ENCODE data around the gene MAPKAPK3. TPM values are rescaled to one million over a fixed set of nuclear protein-coding genes. Genes with fewer than 3 reads are reported as not detected.
"Not testable (repeated sequence)": the region's sequence is repeated elsewhere in the genome, so short reads cannot be mapped to it uniquely, and the experiment has no call there.

The MAPKAPK3 gene
- total RNA-seq, 1 donor from 2014 or later: 2.9 TPM

- no peak for FAIRE-seq
These were observed 35.1 kb downstream of the MAPKAPK3 start for GRCh38 chr3:50651920-50652529.

DNA sequence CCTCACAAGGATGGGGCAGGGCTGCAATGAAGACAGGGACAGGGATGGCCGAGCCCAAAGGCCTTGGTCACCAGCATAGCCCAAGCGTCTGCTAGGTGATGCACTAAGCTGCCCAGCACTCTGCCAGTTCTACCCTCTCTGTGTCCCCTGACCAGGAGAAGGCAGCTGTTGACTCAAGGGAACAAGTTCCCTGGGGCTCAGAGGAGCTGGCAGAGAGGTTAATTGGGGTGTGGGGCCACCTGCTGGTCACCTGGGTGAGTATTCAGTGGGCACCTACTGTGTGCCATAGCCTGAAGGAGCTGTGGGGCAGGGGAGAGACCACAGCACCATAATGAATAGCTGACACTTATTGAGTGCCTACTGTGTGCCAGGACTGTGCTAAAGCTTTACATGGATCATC lies 35.8 kb downstream of the MAPKAPK3 start:
- DNase-seq (ENCODE audit: low spot score in 2 of 2) (no peak), FAIRE-seq (no peak)

More at GRCh38 chr3:50651920-50652529, 35.1 kb downstream of the MAPKAPK3 start:
- DNase-seq (ENCODE audit: low spot score in 2 of 2): peak in 1 of 2 donors; percentile 35

- DNase-seq (ENCODE audit: low spot score in 2 of 2) (no peak), FAIRE-seq (no peak)
These were observed 37.1 kb downstream of the MAPKAPK3 start for GRCh38 chr3:50653937-50654595.

GRCh38 chr3:50655009-50655830 lies 38.3 kb downstream of the MAPKAPK3 start:
- DNase-seq (ENCODE audit: low spot score in 2 of 2) (no peak), FAIRE-seq (no peak)

DNA sequence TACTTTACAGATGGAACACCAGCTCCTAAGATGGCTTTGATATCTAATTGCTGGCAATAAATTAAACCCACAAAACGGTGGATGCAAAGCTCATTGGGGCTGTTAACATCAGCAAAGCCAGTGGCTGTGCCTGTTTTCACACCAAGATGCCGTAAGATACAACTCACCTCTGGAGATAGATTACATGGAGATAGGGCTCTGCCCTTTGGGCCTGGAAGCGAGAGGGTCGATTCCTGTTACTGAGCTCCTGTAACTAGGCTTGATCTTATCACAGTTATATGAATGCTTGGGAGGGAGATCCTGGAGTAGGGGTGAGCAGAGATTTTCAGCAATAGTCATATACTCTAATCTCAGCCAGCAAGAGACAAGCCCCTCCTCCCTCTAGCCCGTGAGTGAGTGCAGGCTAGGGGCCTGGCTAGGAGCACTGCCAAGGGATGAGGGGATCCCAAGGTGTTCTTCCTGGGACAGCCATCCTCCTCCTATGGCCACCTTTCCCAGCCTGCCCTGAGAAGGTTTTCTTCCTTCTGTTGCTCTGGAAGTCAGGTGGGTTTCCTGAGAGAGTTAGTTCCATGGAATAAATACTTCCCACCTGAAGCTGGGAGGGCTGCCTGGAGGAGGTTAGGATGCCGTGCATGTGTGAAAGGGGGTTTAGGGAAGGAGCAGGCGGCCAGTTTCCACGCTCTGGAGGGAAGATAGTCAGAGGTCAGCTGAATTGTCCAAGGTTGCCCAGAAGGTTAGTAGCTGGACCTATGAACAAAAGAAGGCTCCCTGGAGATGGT lies 39.7 kb downstream of the MAPKAPK3 start:
- FAIRE-seq (no peak), DNase-seq (ENCODE audit: low spot score in 2 of 2) (no peak)

DNA sequence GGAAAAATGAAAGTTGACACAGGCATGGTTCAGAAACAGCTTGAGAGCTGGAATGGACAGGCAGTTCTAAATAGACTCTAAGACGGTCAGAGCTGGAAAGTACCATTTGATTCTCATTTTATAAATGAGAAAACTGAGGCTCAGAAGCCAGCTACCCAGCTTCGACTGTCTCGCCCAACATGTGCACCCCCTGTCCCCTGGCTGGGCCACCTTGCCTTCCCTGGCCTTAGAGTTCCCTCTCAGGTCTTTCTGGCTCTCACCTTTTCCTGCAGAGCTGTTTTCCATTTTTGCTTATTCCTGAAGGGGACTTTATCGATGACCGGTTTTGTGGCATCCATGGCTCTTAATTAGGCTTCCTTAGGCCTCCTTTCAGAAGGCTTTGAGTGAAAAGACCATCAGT lies 40.5 kb downstream of the MAPKAPK3 start:
- DNase-seq (ENCODE audit: low spot score in 2 of 2) (no peak), FAIRE-seq (no peak)

GRCh38 chr3:50657816-50658215 lies 40.9 kb downstream of the MAPKAPK3 start:
- DNase-seq (ENCODE audit: low spot score in 2 of 2): no peak
- no peak for FAIRE-seq

- DNase-seq (ENCODE audit: low spot score in 2 of 2) (no peak), FAIRE-seq (no peak)
These were observed 41.5 kb downstream of the MAPKAPK3 start for GRCh38 chr3:50658416-50658815.

GRCh38 chr3:50658831-50659230 lies 41.9 kb downstream of the MAPKAPK3 start:
- no peak for FAIRE-seq
- no peak for DNase-seq (ENCODE audit: low spot score in 2 of 2)

- FAIRE-seq: no peak
- DNase-seq (ENCODE audit: low spot score in 2 of 2): no peak
These were observed 43.4 kb downstream of the MAPKAPK3 start for GRCh38 chr3:50660386-50660785.

GRCh38 chr3:50661321-50661837 lies 44.4 kb downstream of the MAPKAPK3 start:
- DNase-seq (ENCODE audit: low spot score in 2 of 2): no peak
- no peak for FAIRE-seq

GRCh38 chr3:50662408-50662807 lies 45.5 kb downstream of the MAPKAPK3 start:
- DNase-seq (ENCODE audit: low spot score in 2 of 2): no peak
- no peak for FAIRE-seq

DNA sequence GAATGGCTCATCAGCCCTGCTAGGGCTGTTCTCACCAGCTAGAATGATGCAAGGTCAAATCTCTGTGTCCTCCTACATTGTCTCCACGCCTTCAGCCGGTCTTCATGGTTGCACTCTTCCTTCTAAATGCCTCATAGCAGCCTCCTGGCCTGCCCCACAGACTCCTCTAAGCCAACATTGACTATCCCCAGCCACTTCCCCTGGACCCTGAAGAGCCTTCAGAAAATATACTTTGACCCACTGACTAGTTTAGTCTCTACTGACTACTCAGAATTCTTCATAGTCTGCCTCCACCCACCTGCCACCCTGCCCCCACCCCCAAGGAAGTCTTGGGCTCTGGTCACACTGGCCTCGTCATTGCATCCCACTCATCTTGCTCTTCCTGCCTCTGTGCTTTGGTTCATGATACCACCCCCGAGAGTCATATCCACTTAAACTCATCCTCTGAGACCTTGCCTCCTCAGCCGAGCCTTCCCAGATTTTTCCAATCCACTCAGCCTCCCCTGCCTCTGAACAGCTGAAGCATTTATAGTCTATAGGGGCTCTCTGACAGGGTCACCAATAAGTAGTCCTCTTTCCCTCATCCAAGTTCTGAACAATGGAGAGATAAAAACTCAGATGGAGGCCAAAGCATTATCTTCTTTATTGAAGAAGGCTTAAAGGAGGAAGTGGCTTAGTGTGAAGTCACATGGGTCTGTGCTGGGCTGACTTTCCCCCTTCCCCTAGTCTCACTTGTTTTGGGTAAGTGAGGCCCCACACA lies 48.3 kb downstream of the MAPKAPK3 start:
- no peak for DNase-seq (ENCODE audit: low spot score in 2 of 2)
- no peak for FAIRE-seq

- FAIRE-seq; DNase-seq (ENCODE audit: low spot score in 2 of 2): not testable (repeated sequence)
These were observed 48.8 kb downstream of the MAPKAPK3 start for GRCh38 chr3:50665841-50666115.

GRCh38 chr3:50666837-50667236 lies 49.9 kb downstream of the MAPKAPK3 start:
- FAIRE-seq (no peak), DNase-seq (ENCODE audit: low spot score in 2 of 2) (no peak)

GRCh38 chr3:50671331-50671730 lies 54.4 kb downstream of the MAPKAPK3 start:
- no peak for FAIRE-seq

GRCh38 chr3:50672656-50673055 lies 55.7 kb downstream of the MAPKAPK3 start:
- FAIRE-seq (no peak), DNase-seq (ENCODE audit: low spot score in 2 of 2) (no peak)

More at GRCh38 chr3:50671331-50671730, 54.4 kb downstream of the MAPKAPK3 start:
- no peak for DNase-seq (ENCODE audit: low spot score in 2 of 2)

DNA sequence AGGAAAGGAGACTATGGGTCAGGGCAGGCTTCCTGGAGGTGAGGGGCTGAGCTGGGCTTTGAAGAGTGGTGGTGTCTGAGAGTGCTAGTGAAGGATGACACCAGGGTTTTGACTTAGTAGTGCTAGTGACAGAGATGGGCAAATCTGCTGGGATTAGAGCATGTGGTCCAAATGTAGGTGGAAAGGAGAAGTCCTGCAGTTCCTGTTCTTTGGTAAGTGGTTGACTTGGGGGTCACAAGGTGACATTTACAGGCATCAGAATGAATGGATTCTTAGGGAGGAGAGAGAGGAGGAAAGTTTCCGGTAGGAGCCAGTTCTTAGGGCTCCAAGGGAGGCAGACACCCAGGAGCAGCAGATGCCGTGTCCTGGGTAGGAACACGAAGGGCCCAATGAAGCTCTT lies 57.0 kb downstream of the MAPKAPK3 start:
- DNase-seq (ENCODE audit: low spot score in 2 of 2) (no peak), FAIRE-seq (no peak)

DNA sequence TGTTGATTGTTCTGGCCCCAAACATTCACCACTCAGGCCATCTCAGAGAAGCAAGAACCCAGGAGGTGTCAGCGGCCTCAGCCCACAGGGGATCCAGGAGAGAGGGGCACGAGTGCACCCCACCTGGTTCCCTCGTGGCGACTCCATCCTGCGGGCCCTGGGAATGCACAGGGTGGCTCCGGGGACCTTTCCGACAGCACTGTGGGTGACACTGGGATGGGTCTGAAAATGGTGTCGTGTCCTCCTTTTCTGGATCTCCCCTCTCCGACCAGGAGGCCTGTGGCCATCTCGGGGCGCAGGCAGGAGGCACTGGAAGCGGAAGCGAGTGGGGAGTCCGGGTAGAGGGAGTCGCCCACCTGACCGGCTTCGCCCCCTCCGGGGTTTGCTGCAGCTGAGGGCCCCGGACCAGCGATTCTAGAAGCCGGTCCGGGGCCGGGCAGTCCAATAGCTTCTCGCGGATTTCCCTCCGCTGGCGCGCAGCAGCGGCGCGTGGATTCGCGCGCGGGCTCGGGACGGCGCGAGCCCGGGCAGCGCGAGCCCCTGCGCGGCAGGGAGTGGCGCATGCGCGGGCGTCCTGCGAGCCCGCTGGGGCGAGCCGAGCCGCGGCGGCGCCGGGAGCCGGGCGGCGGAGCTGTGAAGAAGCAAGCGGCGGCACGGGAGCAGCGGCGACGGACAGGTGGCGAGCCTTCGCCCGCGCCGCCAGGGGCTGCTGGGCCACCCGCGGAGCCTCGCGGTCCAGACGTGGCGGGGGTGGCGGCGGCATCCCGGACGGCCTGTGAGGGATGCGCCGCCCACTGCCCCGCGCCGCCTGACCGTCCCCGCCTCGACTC lies 57.6 kb downstream of the MAPKAPK3 start, which contains the start of gene DOCK3:
DOCK3 (plus strand) TSS at position 579 of the 830 bp plus-strand sequence. CDS start 337 bp downstream, outside the sequence.
- FAIRE-seq: no peak
- DNase-seq (ENCODE audit: low spot score in 2 of 2): peak; percentile 81 to 85

All from frontal cortex (tissue), 4 donors.